Fibroblast of lung (primary cell): ENCODE measurements around the gene SH3PXD2A.

Experiments used
- CTCF ChIP-seq, 2 donors: IDR thresholded peaks in 1 of 2; conservative IDR thresholded peaks in 1 of 2; 1 replicate in 1 of 2; 2 replicates in 1 of 2; pipeline ENCODE4 v1.5.1; 2011 to 2012; ENCODE audit warnings: low read length in 2 of 2, control low read depth in 1 of 2, inconsistent platforms in 1 of 2, low read depth in 1 of 2, mild to moderate bottlenecking in 1 of 2
- EZH2 ChIP-seq: IDR thresholded peaks from 2 replicates; pipeline ENCODE4 v1.5.1; 2012; ENCODE audit warnings: low read length, control low read depth, mild to moderate bottlenecking; ENCODE audit errors: missing control alignments

DNA sequence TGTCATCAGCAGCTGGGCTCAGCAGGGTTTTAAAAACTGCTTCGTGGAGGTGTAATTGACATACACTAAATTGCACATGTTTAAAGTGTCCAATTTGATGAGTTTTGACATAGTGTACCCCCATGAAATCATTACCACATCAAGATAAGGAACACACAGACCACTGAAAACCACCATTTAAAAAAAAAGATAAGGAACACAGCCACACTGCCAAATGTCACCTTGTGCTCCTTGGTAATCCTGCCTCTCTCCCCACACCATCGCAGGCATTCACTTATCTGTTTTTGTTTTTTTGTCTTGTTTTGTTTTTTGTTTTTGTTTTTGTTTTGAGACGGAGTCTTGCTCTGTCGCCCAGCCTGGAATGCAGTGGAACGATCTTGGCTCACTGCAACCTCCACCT, 286.9 kb downstream of the SH3PXD2A start:
- TF ChIP-seq EZH2 (no peak), CTCF (conservative IDR thresholded peaks at IDR 0.05 in 1 of 2, IDR thresholded peaks at IDR 0.05 in 1 of 2; ENCODE audit: low read depth in 1 of 2, low read length in 2 of 2) (no peak)
